RWPE2 (cell line): Measurements from ENCODE around the gene CLDN24.

ENCODE experiments used
- ATAC-seq: fragments of 200-7000 bp; cut with Tn5 transposase; 3 replicates; pipeline ENCODE4 v1.9.1; 2021; ENCODE audit warnings: low read depth
- DNase-seq: peaks from one replicate; pipeline ENCODE4 v3.0.0-alpha.2; 2020; ENCODE audit warnings: low spot score
- H3K27ac ChIP-seq: fragments of 450-650 bp; 2 replicates; pipeline ENCODE4 v1.5.1; 2017; ENCODE audit warnings: mild to moderate bottlenecking; ENCODE audit not compliant: poor library complexity, severe bottlenecking
- H3K27me3 ChIP-seq: fragments of 250-450 bp; sonication (Bioruptor Pico); 2 replicates; pipeline ENCODE4 v1.5.1; 2021; ENCODE audit warnings: mild to moderate bottlenecking, moderate library complexity; ENCODE audit not compliant: insufficient read depth, poor library complexity, severe bottlenecking
- H3K36me3 ChIP-seq: fragments of 250-450 bp; sonication (Bioruptor Pico); 2 replicates; pipeline ENCODE4 v1.5.1; 2020; ENCODE audit warnings: low read depth, mild to moderate bottlenecking, moderate library complexity
- H3K4me1 ChIP-seq: fragments of 250-450 bp; sonication (Bioruptor Pico); 2 replicates; pipeline ENCODE4 v1.5.1; 2021; ENCODE audit warnings: mild to moderate bottlenecking, moderate library complexity; ENCODE audit not compliant: insufficient read depth, poor library complexity, severe bottlenecking
- H3K4me3 ChIP-seq: fragments of 250-450 bp; sonication (Bioruptor Pico); 2 replicates; pipeline ENCODE4 v1.5.1; 2021; ENCODE audit warnings: mild to moderate bottlenecking, moderate library complexity; ENCODE audit not compliant: severe bottlenecking
- H3K9me3 ChIP-seq: fragments of 250-450 bp; sonication (Bioruptor Pico); 2 replicates; pipeline ENCODE4 v1.5.1; 2021; ENCODE audit warnings: mild to moderate bottlenecking, moderate library complexity; ENCODE audit not compliant: severe bottlenecking
- TF ChIP-seq, protein P1 (sequence below): fragments of 450-650 bp; IDR thresholded peaks from one replicate; pipeline ENCODE4 v1.5.1; 2017; ENCODE audit warnings: mild to moderate bottlenecking, moderate library complexity; ENCODE audit not compliant: poor library complexity, severe bottlenecking

CLDN24 gene

GRCh38 chr4:183297675-183298074, 24.6 kb downstream of the CLDN24 start:
- no peaks in the 10 kb centered on the region for H3K9me3 ChIP-seq
- peaks cover 13% of the 10 kb centered on the region for H3K4me1 ChIP-seq
- H3K4me3 ChIP-seq, result no peak overlapping the region
- H3K27ac ChIP-seq, result no peak overlapping the region
- H3K27me3 ChIP-seq, result no peaks in the 10 kb centered on the region
- H3K36me3 ChIP-seq, result peaks cover 20% of the 10 kb centered on the region
- TF ChIP-seq, protein P1, sequence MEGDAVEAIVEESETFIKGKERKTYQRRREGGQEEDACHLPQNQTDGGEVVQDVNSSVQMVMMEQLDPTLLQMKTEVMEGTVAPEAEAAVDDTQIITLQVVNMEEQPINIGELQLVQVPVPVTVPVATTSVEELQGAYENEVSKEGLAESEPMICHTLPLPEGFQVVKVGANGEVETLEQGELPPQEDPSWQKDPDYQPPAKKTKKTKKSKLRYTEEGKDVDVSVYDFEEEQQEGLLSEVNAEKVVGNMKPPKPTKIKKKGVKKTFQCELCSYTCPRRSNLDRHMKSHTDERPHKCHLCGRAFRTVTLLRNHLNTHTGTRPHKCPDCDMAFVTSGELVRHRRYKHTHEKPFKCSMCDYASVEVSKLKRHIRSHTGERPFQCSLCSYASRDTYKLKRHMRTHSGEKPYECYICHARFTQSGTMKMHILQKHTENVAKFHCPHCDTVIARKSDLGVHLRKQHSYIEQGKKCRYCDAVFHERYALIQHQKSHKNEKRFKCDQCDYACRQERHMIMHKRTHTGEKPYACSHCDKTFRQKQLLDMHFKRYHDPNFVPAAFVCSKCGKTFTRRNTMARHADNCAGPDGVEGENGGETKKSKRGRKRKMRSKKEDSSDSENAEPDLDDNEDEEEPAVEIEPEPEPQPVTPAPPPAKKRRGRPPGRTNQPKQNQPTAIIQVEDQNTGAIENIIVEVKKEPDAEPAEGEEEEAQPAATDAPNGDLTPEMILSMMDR, result no peak
- no peak for DNase-seq
- ATAC-seq, result no peak

DNA sequence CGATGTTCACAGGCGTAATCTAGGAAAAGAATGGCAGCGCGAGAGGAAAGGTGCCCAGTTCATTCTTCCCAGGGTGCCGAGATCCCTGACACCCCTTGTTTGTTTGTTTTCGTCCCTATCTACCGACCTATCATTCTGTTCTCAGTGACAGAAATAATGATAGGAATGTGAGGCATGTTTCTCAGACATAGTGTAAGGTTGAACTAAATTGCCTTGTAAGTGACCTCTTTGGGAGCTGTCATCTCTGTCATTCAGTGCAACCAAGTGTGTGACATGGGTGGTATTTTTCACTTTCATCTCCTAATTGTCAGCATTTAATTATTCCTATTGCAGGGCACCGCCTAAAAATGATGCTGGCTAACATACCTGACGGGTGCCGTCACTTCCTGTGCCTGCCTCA, 26.5 kb downstream of the CLDN24 start:
- peaks cover 20% of the 10 kb centered on the region; the same call in 1 of the 2 replicates for H3K36me3 ChIP-seq

GRCh38 chr4:183291070-183291469, 31.2 kb downstream of the CLDN24 start:
- TF ChIP-seq, protein P1, result no peak
- ATAC-seq (no peak), DNase-seq (no peak)
- H3K27me3 ChIP-seq, result no peaks in the 10 kb centered on the region
- no peak overlapping the region for H3K27ac ChIP-seq
- peaks cover 22% of the 10 kb centered on the region for H3K36me3 ChIP-seq
- no peaks in the 10 kb centered on the region for H3K4me1 ChIP-seq
- H3K9me3 ChIP-seq, result no peaks in the 10 kb centered on the region
- no peak overlapping the region for H3K4me3 ChIP-seq

More for the DNA sequence above, 26.5 kb downstream of the CLDN24 start:
- Histone ChIP-seq H3K27ac (no peak overlapping the region), H3K4me3 (no peak overlapping the region), H3K4me1 (peaks cover 10% of the 10 kb centered on the region), H3K27me3 (no peaks in the 10 kb centered on the region), H3K9me3 (no peaks in the 10 kb centered on the region)
- DNase-seq (no peak), ATAC-seq (no peak)
- TF ChIP-seq, protein P1, result no peak

GRCh38 chr4:183289688-183290087, 32.5 kb downstream of the CLDN24 start:
- ATAC-seq, result peak; percentile 41; the same call in 1 of the 3 replicates
- peaks cover 33% of the 10 kb centered on the region for H3K36me3 ChIP-seq

GRCh38 chr4:183288955-183289354, 33.3 kb downstream of the CLDN24 start:
- Histone ChIP-seq H3K4me1 (no peaks in the 10 kb centered on the region), H3K27ac (no peak overlapping the region), H3K27me3 (no peaks in the 10 kb centered on the region), H3K9me3 (no peaks in the 10 kb centered on the region), H3K36me3 (peaks cover 41% of the 10 kb centered on the region), H3K4me3 (no peak overlapping the region)
- TF ChIP-seq, protein P1, result no peak
- no peak for ATAC-seq
- no peak for DNase-seq

More at GRCh38 chr4:183289688-183290087, 32.5 kb downstream of the CLDN24 start:
- Histone ChIP-seq H3K4me3 (no peak overlapping the region), H3K27ac (no peak overlapping the region), H3K4me1 (no peaks in the 10 kb centered on the region), H3K27me3 (no peaks in the 10 kb centered on the region), H3K9me3 (no peaks in the 10 kb centered on the region)
- no peak for DNase-seq
- TF ChIP-seq, protein P1, result no peak
